ENCODE data around the gene APP.

The APP gene

DNA sequence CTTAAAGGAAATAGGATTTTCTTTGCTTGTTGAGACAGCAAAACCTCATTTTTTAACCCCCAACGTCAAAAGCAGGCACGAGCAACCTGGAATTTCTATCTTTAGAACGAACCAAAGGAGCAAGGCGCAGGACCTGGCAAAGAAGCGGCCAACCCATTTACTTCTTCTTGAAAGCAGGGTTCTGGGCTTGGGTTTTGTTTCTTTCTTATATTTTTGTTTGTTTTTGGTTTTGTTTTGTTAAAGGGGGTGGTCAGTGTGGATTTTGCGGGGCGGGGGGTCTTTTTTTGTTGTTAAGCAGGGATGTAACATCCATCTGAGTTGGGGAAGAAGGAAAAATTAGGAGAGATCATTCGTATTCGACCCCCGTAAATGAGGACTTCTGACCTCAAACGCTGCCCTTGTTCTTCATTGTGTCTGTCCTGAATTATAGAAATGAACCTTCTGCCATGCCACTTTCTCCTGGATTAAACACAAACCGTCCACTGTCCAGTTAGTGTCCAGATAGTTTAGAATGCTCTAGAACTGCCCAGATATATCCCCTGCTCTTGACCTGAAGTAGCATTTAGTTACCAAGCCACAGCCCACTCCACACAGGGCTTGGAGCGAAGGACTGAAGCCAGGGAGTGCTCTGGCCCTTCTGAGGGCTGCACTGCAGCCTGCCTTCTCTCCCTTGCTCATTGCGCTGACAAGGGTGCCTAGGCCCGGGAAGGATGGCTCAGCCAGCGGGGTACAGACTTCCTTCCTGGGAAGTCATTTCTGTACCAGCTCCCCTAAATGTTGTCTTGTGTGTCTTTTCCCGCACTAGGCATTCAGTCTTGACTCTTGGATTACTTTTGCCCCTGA lies 909 bp upstream of the APP start:
- no peak overlapping the region for H3K9ac ChIP-seq
- H3K36me3 ChIP-seq (ENCODE audit: control insufficient read depth, insufficient read depth, low read length): no peaks in the 10 kb centered on the region
- TF ChIP-seq, protein P1, sequence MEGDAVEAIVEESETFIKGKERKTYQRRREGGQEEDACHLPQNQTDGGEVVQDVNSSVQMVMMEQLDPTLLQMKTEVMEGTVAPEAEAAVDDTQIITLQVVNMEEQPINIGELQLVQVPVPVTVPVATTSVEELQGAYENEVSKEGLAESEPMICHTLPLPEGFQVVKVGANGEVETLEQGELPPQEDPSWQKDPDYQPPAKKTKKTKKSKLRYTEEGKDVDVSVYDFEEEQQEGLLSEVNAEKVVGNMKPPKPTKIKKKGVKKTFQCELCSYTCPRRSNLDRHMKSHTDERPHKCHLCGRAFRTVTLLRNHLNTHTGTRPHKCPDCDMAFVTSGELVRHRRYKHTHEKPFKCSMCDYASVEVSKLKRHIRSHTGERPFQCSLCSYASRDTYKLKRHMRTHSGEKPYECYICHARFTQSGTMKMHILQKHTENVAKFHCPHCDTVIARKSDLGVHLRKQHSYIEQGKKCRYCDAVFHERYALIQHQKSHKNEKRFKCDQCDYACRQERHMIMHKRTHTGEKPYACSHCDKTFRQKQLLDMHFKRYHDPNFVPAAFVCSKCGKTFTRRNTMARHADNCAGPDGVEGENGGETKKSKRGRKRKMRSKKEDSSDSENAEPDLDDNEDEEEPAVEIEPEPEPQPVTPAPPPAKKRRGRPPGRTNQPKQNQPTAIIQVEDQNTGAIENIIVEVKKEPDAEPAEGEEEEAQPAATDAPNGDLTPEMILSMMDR (IDR thresholded peaks at IDR 0.05): no peak
- H3K4me2 ChIP-seq (ENCODE audit: low read length): peak overlapping the region; percentile 93
- no peaks in the 10 kb centered on the region for H3K4me1 ChIP-seq
- H3K27me3 ChIP-seq (ENCODE audit: control insufficient read depth, insufficient read depth, low read length): no peaks in the 10 kb centered on the region
- H3K79me2 ChIP-seq: no peaks in the 10 kb centered on the region
- no peaks in the 10 kb centered on the region for H3K9me3 ChIP-seq (ENCODE audit: control insufficient read depth, low read length)
- H2AFZ ChIP-seq: peak overlapping the region; percentile 83
- H3K4me3 ChIP-seq (ENCODE audit: low read depth, low read length): peak overlapping the region; percentile 60
- H3K27ac ChIP-seq: no peak overlapping the region

- peak overlapping the region; percentile 63 for H3K27ac ChIP-seq
- H3K9ac ChIP-seq: no peak overlapping the region
- H3K4me3 ChIP-seq (ENCODE audit: low read depth, low read length): peak overlapping the region; percentile 83
- H3K9me3 ChIP-seq (ENCODE audit: control insufficient read depth, low read length): no peaks in the 10 kb centered on the region
- peak overlapping the region; percentile 83 for H2AFZ ChIP-seq
- H3K79me2 ChIP-seq: no peaks in the 10 kb centered on the region
- TF ChIP-seq, protein P1 (IDR thresholded peaks at IDR 0.05): no peak
- H3K4me1 ChIP-seq: no peaks in the 10 kb centered on the region
- H3K27me3 ChIP-seq (ENCODE audit: control insufficient read depth, insufficient read depth, low read length): no peaks in the 10 kb centered on the region
- no peaks in the 10 kb centered on the region for H3K36me3 ChIP-seq (ENCODE audit: control insufficient read depth, insufficient read depth, low read length)
- peak overlapping the region; percentile 93 for H3K4me2 ChIP-seq (ENCODE audit: low read length)
These were observed 729 bp downstream of the APP start for GRCh38 chr21:26169611-26170470.

- Histone ChIP-seq H2AFZ (peak overlapping the region; percentile 83), H3K4me1 (no peaks in the 10 kb centered on the region)
These were observed 1.4 kb downstream of the APP start for GRCh38 chr21:26169061-26169610.

GRCh38 chr21:26168371-26168770 lies 2.2 kb downstream of the APP start:
- Histone ChIP-seq H3K4me2 (ENCODE audit: low read length) (peak overlapping the region; percentile 2), H3K4me3 (ENCODE audit: low read depth, low read length) (no peak overlapping the region), H3K9ac (no peak overlapping the region), H3K4me1 (no peaks in the 10 kb centered on the region), H3K9me3 (ENCODE audit: control insufficient read depth, low read length) (no peaks in the 10 kb centered on the region), H2AFZ (no peak overlapping the region), H3K36me3 (ENCODE audit: control insufficient read depth, insufficient read depth, low read length) (no peaks in the 10 kb centered on the region), H3K27ac (peak overlapping the region; percentile 32), H3K27me3 (ENCODE audit: control insufficient read depth, insufficient read depth, low read length) (no peaks in the 10 kb centered on the region), H3K79me2 (no peaks in the 10 kb centered on the region)
- TF ChIP-seq, protein P1 (IDR thresholded peaks at IDR 0.05): no peak

More at GRCh38 chr21:26169061-26169610, 1.4 kb downstream of the APP start:
- Histone ChIP-seq H3K9ac (no peak overlapping the region), H3K36me3 (ENCODE audit: control insufficient read depth, insufficient read depth, low read length) (no peaks in the 10 kb centered on the region), H3K4me2 (ENCODE audit: low read length) (peak overlapping the region; percentile 93), H3K4me3 (ENCODE audit: low read depth, low read length) (peak overlapping the region; percentile 83), H3K79me2 (no peaks in the 10 kb centered on the region), H3K9me3 (ENCODE audit: control insufficient read depth, low read length) (no peaks in the 10 kb centered on the region), H3K27me3 (ENCODE audit: control insufficient read depth, insufficient read depth, low read length) (no peaks in the 10 kb centered on the region), H3K27ac (peak overlapping the region; percentile 63)
- TF ChIP-seq, protein P1 (IDR thresholded peaks at IDR 0.05): no peak

Data from parathyroid adenoma (tissue), 2 donors.